MG63 (cell line): Measurements from ENCODE around the gene ACSS2. TPM values are rescaled to one million over a fixed set of nuclear protein-coding genes. Genes with fewer than 3 reads are reported as not detected.
"Not testable (repeated sequence)": the region's sequence is repeated elsewhere in the genome, so short reads cannot be mapped to it uniquely, and the experiment has no call there.

Experiments used
- DNase-seq: peaks from one replicate; pipeline ENCODE4 v3.0.0-alpha.2; 2020
- H3K27me3 ChIP-seq: fragments of 250-450 bp; sonication (Bioruptor Pico); 2 replicates; pipeline ENCODE4 v1.5.1; 2020; ENCODE audit warnings: mild to moderate bottlenecking, moderate library complexity
- H3K36me3 ChIP-seq: fragments of 250-450 bp; sonication (Bioruptor Pico); 2 replicates; pipeline ENCODE4 v1.5.1; 2020; ENCODE audit warnings: mild to moderate bottlenecking, moderate library complexity
- H3K4me3 ChIP-seq: fragments of 250-450 bp; sonication (Bioruptor Pico); 2 replicates; pipeline ENCODE4 v1.5.1; 2020; ENCODE audit warnings: mild to moderate bottlenecking, moderate library complexity
- H3K9me3 ChIP-seq: fragments of 250-450 bp; sonication (Bioruptor Pico); 2 replicates; pipeline ENCODE4 v1.5.1; 2020; ENCODE audit warnings: mild to moderate bottlenecking, moderate library complexity
- total RNA-seq: library from RNA; depleted of rRNA; stranded (reverse); fragments of >200 nt; shearing (Covaris generic); gene quantifications from 2 replicates; pipeline ENCODE4 v1.2.3, GENCODE V29; 2014; ENCODE audit warnings: low replicate concordance

The ACSS2 gene
- total RNA-seq, 1 experiment from 2014 or later: 24.8 TPM

DNA sequence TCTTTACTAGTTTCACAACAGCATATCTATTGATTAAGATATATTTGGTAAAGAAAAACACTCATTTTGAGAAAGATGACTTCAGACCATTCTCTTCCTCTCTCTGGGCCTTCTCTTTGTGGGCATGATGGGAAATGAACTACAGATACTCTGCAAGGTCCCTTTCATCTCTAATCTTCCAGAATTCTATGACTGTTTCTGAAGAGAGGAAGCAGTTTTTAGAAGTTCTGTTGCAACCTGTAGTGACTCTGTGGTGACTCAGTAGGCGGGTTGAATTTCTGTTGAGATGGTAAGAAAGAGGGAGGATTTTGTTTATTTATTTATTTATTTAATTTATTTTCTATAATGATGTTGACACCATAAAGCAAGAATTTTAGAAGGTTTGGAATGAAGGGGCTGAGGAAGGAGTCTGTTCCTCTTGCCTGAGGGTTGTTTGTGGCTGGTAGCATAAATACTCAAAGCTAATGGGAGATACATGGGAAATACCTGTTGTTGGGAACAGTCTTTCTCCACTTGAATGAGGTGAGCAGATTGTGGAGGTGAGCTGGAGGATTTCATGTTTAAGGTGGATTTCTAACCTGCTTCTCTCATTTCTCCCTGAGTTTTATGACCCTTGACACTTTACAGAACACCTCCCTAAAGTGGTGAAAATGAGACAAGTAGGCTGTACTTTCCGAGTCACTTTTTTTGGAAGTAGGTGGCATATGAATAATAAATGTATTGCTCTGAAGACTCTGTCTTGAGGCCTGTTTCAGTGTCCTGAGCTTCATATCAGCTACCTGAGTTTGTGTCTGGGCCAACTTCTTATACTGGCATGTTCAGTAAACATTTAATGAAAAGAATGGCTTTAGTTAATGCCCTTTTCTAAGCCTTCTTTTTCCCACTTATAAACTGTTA is 15.0 kb downstream of the ACSS2 start:
- Histone ChIP-seq H3K36me3 (no peaks in the 10 kb centered on the region), H3K27me3 (no peaks in the 10 kb centered on the region), H3K4me3 (no peak overlapping the region), H3K9me3 (0 out of 2 replicates have a peak, but pooled peaks cover 2% of the 10 kb centered on the region)
- peak; percentile 49 for DNase-seq

DNA sequence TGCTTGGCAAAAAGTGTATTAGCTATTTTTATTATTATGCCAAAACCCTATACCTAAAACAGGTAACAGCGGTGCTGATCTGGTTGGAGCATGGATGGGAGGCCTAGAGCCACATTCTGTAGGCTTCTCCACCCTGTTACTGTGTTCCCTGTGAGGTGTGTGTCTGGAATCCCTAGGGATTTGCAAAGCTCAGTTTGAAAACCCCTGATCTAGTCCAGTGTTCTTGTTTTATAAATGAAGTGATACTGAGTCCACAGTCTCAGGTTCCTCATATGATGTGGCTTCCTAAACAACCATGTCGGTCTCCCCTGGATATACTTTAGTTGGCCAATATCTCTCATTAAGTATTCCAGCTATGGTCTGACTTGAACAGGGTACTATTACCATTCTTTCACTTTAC is 16.3 kb downstream of the ACSS2 start:
- DNase-seq: no peak
- Histone ChIP-seq H3K27me3 (no peaks in the 10 kb centered on the region), H3K36me3 (no peaks in the 10 kb centered on the region), H3K4me3 (no peak overlapping the region), H3K9me3 (0 out of 2 replicates have a peak, but pooled peaks cover 2% of the 10 kb centered on the region)

DNA sequence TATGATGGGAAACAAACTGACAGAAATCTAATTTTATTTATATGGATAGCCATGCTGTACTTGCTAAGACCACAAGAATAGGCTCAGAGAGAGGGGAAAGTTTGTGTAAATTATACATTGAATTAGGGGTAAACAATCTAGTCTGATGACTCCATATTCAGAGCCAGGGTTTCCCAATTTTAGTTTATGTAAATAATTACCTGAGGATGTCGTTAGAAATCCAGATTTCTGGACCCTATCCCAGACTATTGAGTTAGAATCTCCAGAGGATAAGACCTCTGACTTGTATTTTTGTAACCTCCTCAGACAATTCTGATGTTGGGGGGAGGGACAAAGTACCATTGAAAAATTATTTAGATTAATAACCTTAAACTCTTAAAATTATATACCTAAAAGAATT is 18.3 kb downstream of the ACSS2 start:
- no peak for DNase-seq
- no peak overlapping the region for H3K4me3 ChIP-seq
- H3K9me3 ChIP-seq: no peaks in the 10 kb centered on the region

DNA sequence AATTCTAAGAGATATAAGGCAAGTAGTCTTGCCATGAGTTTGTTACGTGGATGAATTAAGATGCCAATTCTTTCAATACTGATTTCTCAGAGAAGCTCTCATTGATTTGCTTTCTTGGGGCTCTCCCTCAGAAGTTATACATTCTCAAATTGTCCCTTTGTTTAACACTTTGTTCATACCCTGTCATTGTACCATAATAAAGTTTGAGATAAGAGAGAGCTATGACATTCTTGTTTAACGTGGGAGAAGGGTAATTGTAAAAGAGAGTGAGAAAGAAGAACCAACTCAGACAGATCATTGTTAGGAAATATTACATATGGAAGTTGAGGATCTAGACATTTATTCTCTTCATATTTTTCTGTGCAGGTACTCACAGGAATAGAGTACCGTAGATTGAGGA is 19.1 kb downstream of the ACSS2 start:
- Histone ChIP-seq H3K4me3 (no peak overlapping the region), H3K9me3 (no peaks in the 10 kb centered on the region), H3K27me3 (no peaks in the 10 kb centered on the region), H3K36me3 (no peaks in the 10 kb centered on the region)
- DNase-seq: no peak

More for the DNA sequence above, 18.3 kb downstream of the ACSS2 start:
- Histone ChIP-seq H3K36me3 (no peaks in the 10 kb centered on the region), H3K27me3 (no peaks in the 10 kb centered on the region)

DNA sequence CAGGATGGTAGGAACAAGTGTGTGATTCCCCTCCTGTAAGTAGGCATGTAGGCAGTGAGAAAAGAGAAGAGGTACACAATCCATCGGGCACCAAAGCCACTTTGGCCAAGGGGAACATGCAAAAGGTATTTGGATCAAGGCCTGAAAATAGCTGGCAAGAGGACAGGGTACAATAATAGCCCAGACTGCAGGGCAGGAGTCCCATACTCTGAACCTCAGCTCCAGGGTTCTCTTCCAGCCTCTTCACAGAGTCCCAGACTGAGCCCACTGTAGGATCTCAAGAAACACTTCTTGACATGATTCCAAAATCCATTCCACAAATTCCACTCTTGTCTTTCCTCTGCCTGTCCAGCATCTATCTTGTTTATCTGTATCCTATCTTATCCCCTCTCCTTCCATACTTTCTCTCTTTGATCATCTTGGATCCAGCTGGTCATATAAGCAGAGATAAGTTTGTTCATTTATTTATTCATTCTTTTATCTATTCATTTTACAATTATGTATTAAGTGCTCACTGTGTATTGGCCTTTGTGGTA is 19.7 kb downstream of the ACSS2 start:
- H3K27me3 ChIP-seq: no peaks in the 10 kb centered on the region
- H3K4me3 ChIP-seq: no peak overlapping the region
- no peaks in the 10 kb centered on the region for H3K9me3 ChIP-seq
- DNase-seq: peak; percentile 13
- H3K36me3 ChIP-seq: no peaks in the 10 kb centered on the region

DNA sequence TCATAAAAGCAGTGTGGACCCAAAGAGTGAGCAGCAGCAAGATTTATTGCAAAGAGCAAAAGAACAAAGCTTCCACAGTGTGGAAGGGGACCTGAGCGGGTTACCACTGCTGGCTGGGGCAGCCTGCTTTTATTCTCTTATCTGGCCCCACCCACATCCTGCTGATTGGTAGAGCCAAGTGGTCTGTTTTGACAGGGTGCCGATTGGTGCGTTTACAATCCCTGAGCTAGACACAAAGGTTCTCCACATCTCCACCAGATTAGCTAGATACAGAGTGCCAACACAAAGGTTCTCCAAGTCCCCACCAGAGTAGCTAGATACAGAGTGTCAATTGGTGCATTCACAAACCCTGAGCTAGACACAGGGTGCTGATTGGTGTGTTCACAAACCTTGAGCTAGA is 21.7 kb downstream of the ACSS2 start:
- not testable (repeated sequence) for H3K4me3 ChIP-seq, H3K27me3 ChIP-seq, H3K36me3 ChIP-seq, H3K9me3 ChIP-seq, DNase-seq

DNA sequence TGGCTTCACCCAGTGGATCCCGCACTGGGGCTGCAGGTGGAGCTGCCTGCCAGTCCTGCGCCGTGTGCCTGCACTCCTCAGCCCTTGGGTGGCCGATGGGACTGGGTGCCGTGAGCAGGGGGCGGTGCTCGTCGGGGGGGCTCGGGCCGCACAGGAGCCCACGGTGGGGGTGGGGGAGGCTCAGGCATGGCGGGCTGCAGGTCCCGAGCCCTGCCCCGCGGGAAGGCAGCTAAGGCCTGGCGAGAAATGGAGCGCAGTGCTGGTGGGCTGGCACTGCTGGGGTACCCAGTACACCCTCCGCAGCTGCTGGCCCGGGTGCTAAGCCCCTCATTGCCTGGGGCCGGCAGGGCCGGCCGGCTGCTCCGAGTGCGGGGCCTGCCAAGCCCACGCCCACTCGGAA is 22.3 kb downstream of the ACSS2 start:
- DNase-seq, H3K36me3 ChIP-seq, H3K4me3 ChIP-seq, H3K27me3 ChIP-seq, H3K9me3 ChIP-seq: not testable (repeated sequence)

DNA sequence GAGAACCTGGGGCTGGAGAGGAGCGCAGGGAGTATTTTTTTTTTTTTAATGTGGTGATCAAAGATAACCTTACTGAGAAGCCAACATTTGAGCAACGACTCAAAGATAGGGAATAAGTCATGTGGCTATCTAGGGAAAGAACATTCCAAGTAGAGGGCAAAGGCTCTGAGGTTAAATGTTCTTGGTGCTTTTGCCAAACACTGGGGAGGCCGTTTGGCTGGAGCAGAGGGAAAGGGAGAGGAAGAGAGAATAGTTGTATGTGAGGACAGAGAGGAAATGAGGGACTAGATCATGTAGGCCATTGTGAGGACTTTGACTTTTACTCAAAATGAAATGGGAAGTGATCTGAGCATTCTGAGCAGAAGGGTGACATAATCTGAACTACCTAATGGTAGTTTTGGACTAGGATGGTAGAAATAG is 27.8 kb downstream of the ACSS2 start:
- Histone ChIP-seq H3K36me3 (no peaks in the 10 kb centered on the region), H3K9me3 (no peaks in the 10 kb centered on the region), H3K27me3 (no peaks in the 10 kb centered on the region)

DNA sequence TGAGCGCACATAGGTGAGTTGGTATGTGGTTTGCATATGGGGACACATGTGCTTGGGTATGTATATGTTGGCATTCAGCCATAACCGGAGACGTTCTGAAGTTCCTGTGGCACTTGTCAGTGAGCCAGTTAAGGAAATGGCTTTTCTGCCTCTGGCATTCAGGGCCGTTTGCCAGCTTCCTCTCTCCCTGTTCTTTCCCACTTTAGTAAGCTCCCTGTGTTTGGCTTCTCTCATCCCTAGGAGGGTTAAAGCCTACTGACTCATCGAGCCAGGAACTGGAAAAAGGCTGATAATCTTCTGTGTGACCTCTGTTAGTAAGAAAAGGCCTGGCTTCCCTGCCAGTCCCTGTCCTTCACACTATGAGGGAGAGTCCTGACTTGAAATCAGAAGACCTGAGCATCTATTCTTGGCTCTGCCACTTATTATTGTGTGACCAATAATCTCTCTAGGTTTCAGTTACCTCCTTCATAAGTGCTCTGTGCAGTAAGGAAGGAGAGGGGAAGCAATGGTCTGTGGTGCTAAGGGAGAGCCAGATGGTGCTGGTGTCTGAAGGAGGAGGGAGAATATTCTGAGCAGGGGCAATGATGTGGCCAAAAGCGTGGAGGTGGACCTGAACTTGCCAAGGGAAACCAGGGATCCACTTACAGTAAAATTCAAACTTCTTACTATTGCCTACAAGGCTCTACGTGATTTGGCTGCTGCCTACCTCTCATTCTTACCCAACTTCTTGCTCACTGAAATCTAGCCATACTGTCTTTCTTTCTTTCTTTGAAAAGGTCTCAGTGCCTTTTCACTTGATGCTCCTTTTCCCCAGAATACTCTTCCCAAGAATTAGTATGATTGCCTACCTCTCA is 31.4 kb downstream of the ACSS2 start:
- Histone ChIP-seq H3K4me3 (no peak overlapping the region), H3K36me3 (no peaks in the 10 kb centered on the region), H3K27me3 (no peaks in the 10 kb centered on the region), H3K9me3 (no peaks in the 10 kb centered on the region)
- DNase-seq: peak; percentile 90

More for the DNA sequence above, 27.8 kb downstream of the ACSS2 start:
- DNase-seq: no peak
- no peak overlapping the region for H3K4me3 ChIP-seq

DNA sequence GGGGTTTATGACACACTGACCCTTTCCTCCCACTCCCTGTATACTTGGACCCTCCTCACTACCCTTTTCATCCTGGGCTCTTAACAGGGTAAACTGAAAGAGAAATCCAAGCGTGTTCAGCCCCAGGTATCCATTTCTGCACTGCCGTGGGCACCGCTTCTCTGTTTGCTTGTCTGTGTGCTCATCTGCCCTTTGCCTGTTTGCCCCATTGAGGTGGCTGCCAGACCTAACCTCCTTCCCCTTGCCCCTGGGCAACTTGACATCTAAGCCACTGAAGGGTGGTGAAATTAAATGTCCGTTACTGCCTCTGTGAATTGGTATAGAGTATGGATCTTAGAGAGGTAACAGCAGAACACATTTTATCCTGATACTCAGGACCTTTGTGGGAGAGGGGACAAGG is 38.7 kb downstream of the ACSS2 start:
- Histone ChIP-seq H3K36me3 (no peaks in the 10 kb centered on the region), H3K4me3 (no peak overlapping the region), H3K27me3 (no peaks in the 10 kb centered on the region), H3K9me3 (no peaks in the 10 kb centered on the region)
- DNase-seq: no peak

DNA sequence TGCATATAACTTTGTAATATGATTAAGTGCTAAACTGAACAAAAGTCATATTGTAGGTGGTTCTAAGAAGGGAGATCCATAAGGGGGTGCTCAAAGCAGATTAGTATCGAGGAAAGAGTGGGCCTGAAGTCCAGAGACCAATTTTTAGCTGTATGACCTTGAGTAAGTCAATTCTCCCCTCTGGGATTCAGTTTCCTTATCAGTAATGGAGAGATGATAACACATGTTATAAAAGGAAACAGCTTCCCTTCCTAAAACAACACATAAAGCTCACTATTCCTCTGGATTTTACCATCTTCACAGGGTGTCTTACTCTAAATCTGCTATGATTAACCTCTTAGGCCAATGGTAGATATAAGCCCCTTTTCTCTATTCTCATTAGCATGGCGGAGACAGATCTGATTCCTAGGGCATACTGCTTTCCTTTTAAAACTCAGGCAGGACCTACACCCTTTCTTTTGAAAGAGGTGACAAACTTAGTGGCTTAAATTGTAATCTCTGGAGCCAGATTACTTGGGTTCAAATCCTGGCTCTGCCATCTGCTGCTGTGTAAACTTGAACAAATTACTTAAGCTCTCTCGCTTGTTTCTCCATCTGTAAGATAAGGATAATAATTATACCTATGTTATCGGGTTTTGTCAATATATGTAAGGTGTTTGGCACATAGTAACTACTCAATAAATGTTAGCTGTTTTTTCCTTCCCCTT is 39.5 kb downstream of the ACSS2 start:
- Histone ChIP-seq H3K27me3 (no peaks in the 10 kb centered on the region), H3K9me3 (no peaks in the 10 kb centered on the region), H3K4me3 (no peak overlapping the region), H3K36me3 (0 out of 2 replicates have a peak, but pooled peaks cover 2% of the 10 kb centered on the region)
- DNase-seq: no peak

DNA sequence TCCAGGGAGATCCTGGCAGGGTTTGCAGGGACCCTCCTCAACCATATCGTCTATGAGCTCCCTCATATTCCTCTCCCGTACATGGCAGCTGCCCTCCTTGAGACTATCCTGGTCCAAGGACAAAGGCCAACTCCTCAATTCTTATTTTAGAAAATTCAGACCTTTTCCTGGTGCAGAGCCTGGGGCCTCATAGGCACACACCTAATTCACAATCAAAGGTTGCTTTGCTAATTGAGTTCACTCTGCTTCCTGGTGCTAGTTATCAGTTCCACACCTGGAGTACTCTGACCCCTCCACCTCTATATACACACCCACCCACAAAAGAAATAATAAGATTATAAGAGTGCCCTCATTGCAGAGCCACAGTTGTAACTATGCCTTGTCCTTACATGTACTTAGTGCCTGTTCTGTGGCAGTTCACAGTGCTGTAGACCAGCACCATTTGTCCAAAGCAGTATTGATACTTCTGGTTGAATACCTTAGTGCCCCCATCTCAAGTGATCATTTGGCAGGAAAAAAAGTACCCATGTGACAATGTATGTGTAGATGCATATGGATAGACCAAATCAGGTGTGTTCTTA is 40.5 kb downstream of the ACSS2 start:
- DNase-seq: no peak
- Histone ChIP-seq H3K9me3 (no peaks in the 10 kb centered on the region), H3K36me3 (0 out of 2 replicates have a peak, but pooled peaks cover 11% of the 10 kb centered on the region), H3K27me3 (no peaks in the 10 kb centered on the region), H3K4me3 (no peak overlapping the region)

DNA sequence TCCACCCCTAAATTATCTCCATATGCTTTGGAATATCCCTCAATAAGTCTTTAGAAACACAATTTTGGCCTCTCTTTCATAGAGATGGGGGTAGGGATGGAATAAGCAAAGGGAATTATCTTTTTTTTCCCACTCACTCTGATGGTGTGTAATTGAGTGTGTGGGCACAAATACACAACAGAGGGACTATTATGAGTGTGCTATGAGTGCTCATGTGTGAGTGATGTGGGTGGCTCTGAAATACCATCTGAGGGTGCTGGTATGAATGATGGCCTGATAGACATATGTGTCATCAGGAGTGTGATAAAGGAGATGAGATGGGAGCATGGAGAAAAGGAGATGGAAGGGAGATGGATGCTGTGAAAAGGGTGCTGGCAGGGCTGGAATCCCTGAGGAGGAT is 43.6 kb downstream of the ACSS2 start:
- Histone ChIP-seq H3K27me3 (no peaks in the 10 kb centered on the region), H3K36me3 (peaks cover 21% of the 10 kb centered on the region), H3K9me3 (peaks cover 2% of the 10 kb centered on the region; the same call in 1 of the 2 replicates), H3K4me3 (no peak overlapping the region)
- DNase-seq: no peak

DNA sequence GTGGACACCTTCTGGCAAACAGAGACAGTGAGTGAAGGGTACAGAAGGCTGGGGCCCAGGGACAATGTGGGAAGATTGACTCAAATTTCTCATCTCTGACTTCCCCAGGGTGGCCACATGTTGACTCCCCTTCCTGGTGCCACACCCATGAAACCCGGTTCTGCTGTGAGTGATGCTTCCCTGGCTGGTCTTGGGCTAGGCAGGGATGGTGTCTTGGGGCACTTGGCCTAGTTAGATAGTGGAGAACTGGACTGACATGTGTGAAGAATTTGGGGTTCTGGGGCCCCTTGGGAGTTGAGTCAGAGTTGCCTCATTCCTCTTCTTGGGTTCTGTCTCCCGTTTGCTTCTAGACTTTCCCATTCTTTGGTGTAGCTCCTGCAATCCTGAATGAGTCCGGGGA is 45.0 kb downstream of the ACSS2 start:
- DNase-seq: no peak
- peaks cover 35% of the 10 kb centered on the region for H3K36me3 ChIP-seq
- peaks cover 2% of the 10 kb centered on the region; the same call in 1 of the 2 replicates for H3K9me3 ChIP-seq
- H3K4me3 ChIP-seq: no peak overlapping the region
- H3K27me3 ChIP-seq: no peaks in the 10 kb centered on the region

DNA sequence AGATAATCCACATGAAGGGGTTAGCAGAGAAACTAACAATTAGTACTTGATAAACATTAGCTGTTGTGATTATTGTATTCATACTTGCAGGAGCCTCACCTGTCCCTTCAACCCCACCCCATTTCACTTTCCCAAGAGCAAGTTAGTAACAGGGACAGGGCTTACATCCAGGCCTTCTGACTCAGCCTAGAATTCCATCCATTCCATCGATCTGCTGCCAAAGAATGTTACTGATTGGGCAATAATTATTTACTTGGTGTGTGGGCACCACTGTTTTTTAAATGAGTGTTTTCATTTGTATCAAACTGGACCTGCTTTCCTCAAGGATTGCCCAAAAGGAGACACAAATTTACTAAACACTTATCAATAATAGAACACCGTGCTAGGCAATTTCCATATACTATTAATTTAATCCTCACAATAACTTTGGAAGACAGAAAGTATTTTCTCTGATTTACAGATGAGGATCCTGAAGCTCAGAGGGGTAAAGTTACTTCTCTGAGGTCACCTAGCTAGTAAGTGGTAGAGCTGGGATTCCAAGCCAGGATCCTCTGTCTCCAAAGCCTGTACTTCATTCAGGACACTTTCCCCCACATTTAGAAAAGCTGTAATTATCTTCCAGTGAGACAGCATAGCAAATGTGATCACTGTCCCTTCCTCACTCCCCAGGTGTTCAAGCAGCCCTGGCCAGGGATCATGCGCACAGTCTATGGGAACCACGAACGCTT is 46.4 kb downstream of the ACSS2 start:
- Histone ChIP-seq H3K9me3 (peaks cover 2% of the 10 kb centered on the region; the same call in 1 of the 2 replicates), H3K36me3 (peaks cover 42% of the 10 kb centered on the region), H3K4me3 (no peak overlapping the region), H3K27me3 (no peaks in the 10 kb centered on the region)
- peak; percentile 70 for DNase-seq

DNA sequence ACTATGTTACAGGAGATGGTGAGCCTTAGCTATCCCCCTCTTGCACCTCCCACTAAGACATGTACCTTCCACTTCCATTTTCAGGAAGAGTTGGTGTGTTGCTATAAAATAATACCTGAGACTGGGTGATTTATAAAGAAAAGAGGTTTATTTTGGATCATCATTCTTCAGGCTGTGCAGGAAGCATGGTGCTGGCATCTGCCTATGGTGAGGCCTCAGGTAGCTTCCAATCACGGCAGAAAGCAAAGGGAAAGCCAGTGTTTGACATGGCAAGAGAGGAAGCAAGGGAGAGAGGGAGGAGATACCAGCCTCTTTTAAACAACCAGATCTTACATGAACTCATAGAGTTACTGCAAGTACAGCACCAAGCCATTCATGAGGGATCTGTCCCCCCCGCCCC is 47.0 kb downstream of the ACSS2 start:
- H3K27me3 ChIP-seq: no peaks in the 10 kb centered on the region
- H3K36me3 ChIP-seq: peaks cover 47% of the 10 kb centered on the region
- peaks cover 2% of the 10 kb centered on the region; the same call in 1 of the 2 replicates for H3K9me3 ChIP-seq
- no peak for DNase-seq
- no peak overlapping the region for H3K4me3 ChIP-seq
